GM18499 (cell line): Measurements from ENCODE around the gene NRDE2.
"Not testable (repeated sequence)": the region's sequence is repeated elsewhere in the genome, so short reads cannot be mapped to it uniquely, and the experiment has no call there.

ENCODE experiments used
- ATAC-seq: cut with Tn5 transposase; IDR thresholded peaks from one replicate; pipeline ENCODE4 v1.9.1; 2021; ENCODE audit warnings: moderate number of reproducible peaks; ENCODE audit not compliant: insufficient read depth, unreplicated experiment

The NRDE2 gene

GRCh38 chr14:90276646-90277367 is 54.9 kb downstream of the NRDE2 start:
- ATAC-seq, result no peak

GRCh38 chr14:90275820-90276219 is 55.9 kb downstream of the NRDE2 start:
- no peak for ATAC-seq

- ATAC-seq, result no peak
These were observed 56.3 kb downstream of the NRDE2 start for GRCh38 chr14:90275458-90275814.

GRCh38 chr14:90274808-90275457 is 56.8 kb downstream of the NRDE2 start:
- ATAC-seq, result no peak

- no peak for ATAC-seq
These were observed 57.7 kb downstream of the NRDE2 start for GRCh38 chr14:90274019-90274418.

GRCh38 chr14:90273532-90273931 is 58.2 kb downstream of the NRDE2 start:
- ATAC-seq, result no peak

GRCh38 chr14:90272523-90272922 is 59.2 kb downstream of the NRDE2 start:
- ATAC-seq, result no peak

GRCh38 chr14:90268420-90268819 is 63.3 kb downstream of the NRDE2 start:
- no peak for ATAC-seq

GRCh38 chr14:90266441-90267154 is 65.1 kb downstream of the NRDE2 start:
- no peak for ATAC-seq

- no peak for ATAC-seq
These were observed 67.8 kb downstream of the NRDE2 start for GRCh38 chr14:90263748-90264449.

GRCh38 chr14:90256354-90257131 is 75.2 kb downstream of the NRDE2 start, which contains the start of gene PSMC1:
PSMC1 (plus strand) TSS chr14:90256553; CDS start chr14:90256598, 45 bp downstream.
- peak; percentile 90 for ATAC-seq

GRCh38 chr14:90255871-90256270 is 75.9 kb downstream of the NRDE2 start:
- no peak for ATAC-seq

- no peak for ATAC-seq
These were observed 77.9 kb downstream of the NRDE2 start for GRCh38 chr14:90253826-90254225.

- ATAC-seq, result no peak
These were observed 83.1 kb downstream of the NRDE2 start for GRCh38 chr14:90248594-90248993.

- not testable (repeated sequence) for ATAC-seq
These were observed 84.3 kb downstream of the NRDE2 start for GRCh38 chr14:90247441-90247840.

- no peak for ATAC-seq
These were observed 84.8 kb downstream of the NRDE2 start for GRCh38 chr14:90246936-90247335.

- no peak for ATAC-seq
These were observed 89.3 kb downstream of the NRDE2 start for GRCh38 chr14:90242444-90242843.

- ATAC-seq, result no peak
These were observed 92.6 kb downstream of the NRDE2 start for GRCh38 chr14:90239139-90239538.

- no peak for ATAC-seq
These were observed 96.4 kb downstream of the NRDE2 start for GRCh38 chr14:90235179-90235976.
